ENCODE results near the gene SPATA3. TPM values are rescaled to one million over a fixed set of nuclear protein-coding genes. Genes with fewer than 3 reads are reported as not detected.

Gene SPATA3
- not detected in 3 replicates for polyA plus RNA-seq
- not detected for polyA plus RNA-seq (2011; ENCODE audit: low read depth)
- polyA plus RNA-seq (2011; cell fraction: cytosol; rRNA removed) = not detected in 2 replicates
- polyA plus RNA-seq (2011; cell fraction: nucleus; rRNA removed) = not detected in 2 replicates
- not detected in 2 replicates for polyA plus RNA-seq (2012; ENCODE audit: low replicate concordance)
- not detected in 3 replicates for polyA minus RNA-seq
- polyA minus RNA-seq (2011; cell fraction: cytosol; rRNA and poly(A)+ RNA removed) = not detected
- not detected in 2 replicates for polyA minus RNA-seq (2011; cell fraction: nucleus; rRNA and poly(A)+ RNA removed)

DNA sequence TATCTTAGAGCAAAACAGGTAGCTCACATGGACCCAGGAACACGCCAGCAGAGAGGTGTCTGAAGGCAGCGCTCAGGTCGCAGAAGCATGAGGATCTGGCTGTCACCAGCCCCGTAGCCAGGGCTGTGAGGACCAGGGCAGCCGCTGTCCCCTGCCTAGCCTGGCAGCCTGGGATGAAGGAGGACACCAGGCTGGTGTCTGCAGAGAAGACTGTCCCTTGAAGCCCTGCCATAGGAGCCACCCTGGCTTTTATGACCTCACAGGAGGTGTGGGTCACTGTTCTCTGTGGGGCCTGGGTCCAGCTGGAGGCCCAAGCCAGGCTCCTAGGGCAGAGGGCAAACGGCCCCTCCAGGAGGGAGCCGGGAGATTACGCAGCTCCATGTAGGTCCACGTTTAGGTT is at the start of gene SPATA3:
SPATA3 (plus strand) TSS at position 301 of the 400 bp plus-strand sequence. CDS start 113 bp downstream, outside the sequence.
- Histone ChIP-seq H3K27me3 (ENCODE audit: control insufficient read depth, extremely low read depth, insufficient read depth, low read length) (peaks cover 17% of the 10 kb centered on the region), H3K9me1 (ENCODE audit: control insufficient read depth, extremely low read depth, insufficient read depth, low read length) (no peaks in the 10 kb centered on the region), H3K79me2 (ENCODE audit: control insufficient read depth, insufficient read depth, low read length) (no peaks in the 10 kb centered on the region), H3K4me3 (ENCODE audit: control insufficient read depth in 2 of 3, extremely low read depth in 1 of 3, insufficient read depth in 2 of 3, low read depth in 1 of 3, low read length in 3 of 3) (no peak within 1 kb of the TSS), H3K27ac (ENCODE audit: control insufficient read depth, insufficient read depth, low read length) (no peak within 1 kb of the TSS), H4K20me1 (ENCODE audit: control insufficient read depth, extremely low read depth, insufficient read depth, low read length) (no peaks in the 10 kb centered on the region), H2AFZ (ENCODE audit: control insufficient read depth, low read length) (no peak within 1 kb of the TSS), H3K4me2 (ENCODE audit: control insufficient read depth, extremely low read depth, insufficient read depth, low read depth, low read length) (no peak within 1 kb of the TSS), H3K36me3 (ENCODE audit: control insufficient read depth in 2 of 2, extremely low read depth in 1 of 2, insufficient read depth in 2 of 2, low read length in 2 of 2) (no peaks in the 10 kb centered on the region), H3K9me3 (ENCODE audit: control insufficient read depth, low read depth, low read length) (no peaks in the 10 kb centered on the region), H3K4me1 (ENCODE audit: control insufficient read depth, extremely low read depth, insufficient read depth, low read length) (no peaks in the 10 kb centered on the region), H3K9ac (ENCODE audit: control insufficient read depth, extremely low read depth, insufficient read depth, low read length) (no peak within 1 kb of the TSS)
- TF ChIP-seq, protein P1, sequence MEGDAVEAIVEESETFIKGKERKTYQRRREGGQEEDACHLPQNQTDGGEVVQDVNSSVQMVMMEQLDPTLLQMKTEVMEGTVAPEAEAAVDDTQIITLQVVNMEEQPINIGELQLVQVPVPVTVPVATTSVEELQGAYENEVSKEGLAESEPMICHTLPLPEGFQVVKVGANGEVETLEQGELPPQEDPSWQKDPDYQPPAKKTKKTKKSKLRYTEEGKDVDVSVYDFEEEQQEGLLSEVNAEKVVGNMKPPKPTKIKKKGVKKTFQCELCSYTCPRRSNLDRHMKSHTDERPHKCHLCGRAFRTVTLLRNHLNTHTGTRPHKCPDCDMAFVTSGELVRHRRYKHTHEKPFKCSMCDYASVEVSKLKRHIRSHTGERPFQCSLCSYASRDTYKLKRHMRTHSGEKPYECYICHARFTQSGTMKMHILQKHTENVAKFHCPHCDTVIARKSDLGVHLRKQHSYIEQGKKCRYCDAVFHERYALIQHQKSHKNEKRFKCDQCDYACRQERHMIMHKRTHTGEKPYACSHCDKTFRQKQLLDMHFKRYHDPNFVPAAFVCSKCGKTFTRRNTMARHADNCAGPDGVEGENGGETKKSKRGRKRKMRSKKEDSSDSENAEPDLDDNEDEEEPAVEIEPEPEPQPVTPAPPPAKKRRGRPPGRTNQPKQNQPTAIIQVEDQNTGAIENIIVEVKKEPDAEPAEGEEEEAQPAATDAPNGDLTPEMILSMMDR (optimal IDR thresholded peaks at IDR 0.05 in 1 of 3, IDR thresholded peaks at IDR 0.05 in 1 of 3, conservative IDR thresholded peaks at IDR 0.05 in 1 of 3; ENCODE audit: extremely low read depth in 1 of 3, insufficient read depth in 2 of 3, low read length in 3 of 3) = no peak
- no peak for TF ChIP-seq EZH2 (IDR thresholded peaks at IDR 0.05; ENCODE audit: low read length)
- dilution Hi-C loops (cut with MboI; ENCODE audit: extremely low pct_ligation_motif_present, low sequenced_read_pairs) = no loop called here
- FAIRE-seq (no peak), DNase-seq (ENCODE audit: low read depth, low spot score) (no peak)

DNA sequence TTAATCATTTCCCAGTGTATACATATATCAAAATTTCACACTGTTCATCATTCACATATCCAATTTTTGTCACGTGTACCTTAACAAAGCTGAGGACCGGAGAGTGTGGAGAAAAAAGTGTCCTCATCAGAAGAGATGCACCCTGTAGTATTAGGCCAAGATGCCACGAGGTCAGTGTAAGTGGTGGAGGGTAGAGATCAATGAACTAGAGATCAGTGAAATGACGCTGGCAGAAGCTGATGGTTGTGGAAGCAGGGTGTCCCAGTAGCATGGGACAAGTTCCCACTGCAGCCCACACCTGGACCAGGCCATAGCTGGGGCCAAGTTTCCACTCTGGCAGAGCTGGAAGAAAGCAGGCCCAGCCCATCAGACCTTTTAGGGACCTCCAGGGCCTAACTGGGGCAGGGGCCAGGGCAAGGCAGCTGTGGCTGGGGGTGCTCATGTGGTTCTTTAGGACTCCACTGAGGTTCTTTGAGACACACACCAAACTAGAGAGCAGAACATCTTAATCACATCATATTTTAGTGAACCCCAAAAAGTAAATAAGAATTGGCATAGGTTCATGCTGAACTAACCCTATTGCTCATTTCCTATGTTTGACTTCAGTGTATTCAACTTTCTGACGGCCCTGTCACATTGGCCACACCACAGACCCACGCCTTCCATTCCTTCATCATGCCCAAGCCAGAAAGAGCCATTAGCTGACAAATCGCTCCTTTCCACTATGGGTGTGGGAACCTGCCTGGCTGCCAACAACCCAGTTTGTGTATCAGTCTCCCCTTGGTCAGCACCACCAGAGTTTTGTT is 49.3 kb upstream of the SPATA3 start:
- H3K9ac ChIP-seq (ENCODE audit: control insufficient read depth, extremely low read depth, insufficient read depth, low read length) = no peak overlapping the region
- no peak overlapping the region for H3K27ac ChIP-seq (ENCODE audit: control insufficient read depth, insufficient read depth, low read length)
- peaks cover 8% of the 10 kb centered on the region for H3K27me3 ChIP-seq (ENCODE audit: control insufficient read depth, extremely low read depth, insufficient read depth, low read length)
- H3K79me2 ChIP-seq (ENCODE audit: control insufficient read depth, insufficient read depth, low read length) = no peaks in the 10 kb centered on the region
- H2AFZ ChIP-seq (ENCODE audit: control insufficient read depth, low read length) = no peak overlapping the region
- TF ChIP-seq, protein P1 (optimal IDR thresholded peaks at IDR 0.05 in 1 of 3, IDR thresholded peaks at IDR 0.05 in 1 of 3, conservative IDR thresholded peaks at IDR 0.05 in 1 of 3; ENCODE audit: extremely low read depth in 1 of 3, insufficient read depth in 2 of 3, low read length in 3 of 3) = no peak
- no peak for TF ChIP-seq EZH2 (IDR thresholded peaks at IDR 0.05; ENCODE audit: low read length)
- no peaks in the 10 kb centered on the region for H3K9me1 ChIP-seq (ENCODE audit: control insufficient read depth, extremely low read depth, insufficient read depth, low read length)
- no peaks in the 10 kb centered on the region for H3K36me3 ChIP-seq (ENCODE audit: control insufficient read depth in 2 of 2, extremely low read depth in 1 of 2, insufficient read depth in 2 of 2, low read length in 2 of 2)
- no peak overlapping the region for H3K4me2 ChIP-seq (ENCODE audit: control insufficient read depth, extremely low read depth, insufficient read depth, low read depth, low read length)
- DNase-seq (ENCODE audit: low read depth, low spot score) = no peak
- H4K20me1 ChIP-seq (ENCODE audit: control insufficient read depth, extremely low read depth, insufficient read depth, low read length) = no peaks in the 10 kb centered on the region
- dilution Hi-C loops (cut with MboI; ENCODE audit: extremely low pct_ligation_motif_present, low sequenced_read_pairs) = no loop called here
- FAIRE-seq = no peak
- no peak overlapping the region for H3K4me3 ChIP-seq (ENCODE audit: control insufficient read depth in 2 of 3, extremely low read depth in 1 of 3, insufficient read depth in 2 of 3, low read depth in 1 of 3, low read length in 3 of 3)
- H3K9me3 ChIP-seq (ENCODE audit: control insufficient read depth, low read depth, low read length) = no peaks in the 10 kb centered on the region
- H3K4me1 ChIP-seq (ENCODE audit: control insufficient read depth, extremely low read depth, insufficient read depth, low read length) = no peaks in the 10 kb centered on the region

Measured in keratinocyte (primary cell).